T-helper 2 cell treated with Interferon-gamma antibody and Interleukin-4, amounts not matched to agents 100 ng/mL and 5 ng/mL, for 36 hours (primary cell): ENCODE data around the gene GULP1. TPM values are rescaled to one million over a fixed set of nuclear protein-coding genes. Genes with fewer than 3 reads are reported as not detected.

Experiments used
- intact Hi-C: fragments of 100-400 bp; cut with micrococcal nuclease; formaldehyde crosslinking; loops from one replicate; pipeline ENCODE4 v1.15.1; 2023
- total RNA-seq: library from RNA; stranded (reverse); gene quantifications from 2 replicates; pipeline ENCODE4 v1.2.3, GENCODE V29; 2022

GULP1 gene
- total RNA-seq, 1 donor from 2014 or later, result not detected

DNA sequence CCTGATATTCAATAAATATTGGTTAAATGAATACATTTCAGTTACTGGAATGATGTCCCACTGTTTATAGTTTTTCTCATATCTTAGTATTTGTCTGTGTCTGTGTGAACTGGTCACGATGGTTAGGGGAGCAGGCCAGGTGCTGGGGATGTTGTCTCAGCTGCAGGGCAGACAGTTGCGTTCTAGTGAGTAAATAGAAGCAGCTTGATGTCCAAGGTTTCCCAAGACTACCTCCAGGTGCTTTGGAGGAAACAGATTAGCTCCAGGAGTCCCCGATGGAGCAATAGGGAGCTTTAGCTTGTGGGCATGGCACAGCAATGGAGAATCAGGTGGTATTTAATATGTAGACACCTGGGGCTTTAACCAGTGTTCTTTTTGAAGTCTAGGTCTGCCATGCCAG, 75.5 kb downstream of the GULP1 start:
- intact Hi-C loops, result no loop called here

DNA sequence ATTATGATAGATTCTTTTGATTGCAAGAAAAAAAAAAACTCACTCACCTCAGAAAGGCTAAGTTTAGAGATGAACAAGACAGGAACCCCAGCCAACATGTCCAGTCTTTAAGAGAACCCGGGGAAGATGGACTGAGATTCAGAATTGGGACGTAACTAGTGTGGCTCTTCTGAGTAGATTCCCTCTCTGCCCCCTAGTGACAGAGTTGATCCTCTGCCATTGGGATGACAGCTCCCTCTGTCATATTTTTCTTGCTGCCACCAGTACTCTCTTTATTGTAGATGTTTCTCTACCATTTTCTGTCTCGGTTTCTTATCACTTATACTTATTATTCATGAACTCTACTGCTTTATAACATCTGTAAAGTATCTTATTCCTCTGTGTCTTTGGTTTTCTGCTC, 77.7 kb downstream of the GULP1 start:
- intact Hi-C loops, result no loop called here

DNA sequence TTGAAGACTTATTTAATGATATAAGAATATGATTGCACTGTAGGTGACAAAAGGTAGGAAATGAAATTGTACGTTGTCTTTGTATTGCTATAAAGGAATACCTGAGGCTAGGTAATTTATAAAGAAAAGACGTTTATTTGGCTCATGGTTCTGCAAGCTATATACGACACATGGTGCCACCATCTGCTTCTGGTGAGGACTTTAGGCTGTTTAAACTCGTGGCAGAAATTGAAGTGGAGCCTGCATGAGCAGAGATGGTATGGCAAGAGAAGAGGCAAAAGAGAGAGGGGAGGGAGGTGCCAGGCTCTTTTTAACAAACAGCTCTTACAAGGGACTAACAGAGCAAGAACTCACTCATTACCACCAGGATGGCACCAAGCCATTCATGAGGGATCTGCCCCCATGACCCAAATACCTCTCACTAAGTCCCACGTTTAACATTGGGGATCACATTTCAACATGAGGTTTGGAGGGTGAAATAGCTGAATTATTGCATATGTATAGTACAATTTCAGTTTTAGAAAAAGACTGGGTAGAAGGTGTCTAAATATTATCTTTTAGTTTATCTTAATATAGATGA, 86.8 kb downstream of the GULP1 start:
- intact Hi-C loops, result no loop called here

DNA sequence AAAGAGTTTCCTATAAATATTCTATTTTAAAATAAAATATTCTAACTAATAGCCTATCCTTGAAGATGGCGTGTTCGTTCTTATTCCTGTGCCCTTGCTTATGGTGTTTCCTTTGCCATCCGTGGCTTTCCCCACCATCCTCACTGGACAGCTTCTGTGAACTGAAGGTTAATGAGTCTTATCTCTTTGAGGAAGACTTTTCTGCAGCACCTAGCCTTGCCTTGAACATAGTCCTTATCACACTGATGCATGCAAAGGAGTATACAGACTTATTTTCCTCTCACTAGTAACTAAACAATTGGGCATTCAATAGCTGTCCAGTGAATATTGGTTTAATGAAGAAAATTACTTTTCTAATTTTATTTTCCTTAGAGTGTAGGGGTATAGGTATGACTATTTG, 88.1 kb downstream of the GULP1 start:
- intact Hi-C loops, result no loop called here

DNA sequence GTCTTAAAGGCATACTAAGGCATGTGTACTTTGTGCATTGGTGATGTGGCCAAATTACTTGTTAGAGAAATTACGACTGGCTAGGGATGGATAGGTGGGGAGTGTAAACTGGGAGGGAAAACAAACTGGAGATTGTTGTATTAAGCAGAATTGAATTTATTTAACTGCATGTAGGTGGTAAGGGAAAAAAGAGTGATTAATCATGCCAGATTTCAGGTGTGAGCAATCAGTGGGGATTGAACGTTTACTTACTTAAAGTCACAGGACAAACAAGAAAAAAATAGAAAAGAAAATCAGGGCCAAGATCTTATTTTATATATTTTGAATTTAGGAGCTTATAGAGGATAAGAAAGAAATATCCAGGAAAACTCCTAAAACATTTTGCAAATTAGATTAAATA, 88.6 kb downstream of the GULP1 start:
- intact Hi-C loops, result no loop called here

DNA sequence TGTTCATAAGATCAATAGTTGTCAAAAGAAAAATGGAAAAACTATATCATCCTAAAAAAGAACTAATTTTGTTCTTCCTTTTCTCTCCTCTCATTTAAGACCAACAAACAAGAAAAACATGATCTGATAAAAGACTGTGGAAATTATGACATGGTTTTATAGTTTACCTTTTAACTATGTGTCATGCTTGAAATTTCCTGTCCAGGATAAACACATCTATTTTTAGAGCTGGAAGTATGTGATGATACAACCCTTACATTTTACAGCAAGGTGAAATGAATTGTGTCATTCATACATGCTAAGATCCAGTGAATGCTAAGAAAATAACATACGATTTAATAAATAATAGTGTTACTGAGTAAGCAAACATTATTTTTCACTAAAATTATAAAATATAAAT, 89.9 kb downstream of the GULP1 start:
- intact Hi-C loops, result no loop called here

DNA sequence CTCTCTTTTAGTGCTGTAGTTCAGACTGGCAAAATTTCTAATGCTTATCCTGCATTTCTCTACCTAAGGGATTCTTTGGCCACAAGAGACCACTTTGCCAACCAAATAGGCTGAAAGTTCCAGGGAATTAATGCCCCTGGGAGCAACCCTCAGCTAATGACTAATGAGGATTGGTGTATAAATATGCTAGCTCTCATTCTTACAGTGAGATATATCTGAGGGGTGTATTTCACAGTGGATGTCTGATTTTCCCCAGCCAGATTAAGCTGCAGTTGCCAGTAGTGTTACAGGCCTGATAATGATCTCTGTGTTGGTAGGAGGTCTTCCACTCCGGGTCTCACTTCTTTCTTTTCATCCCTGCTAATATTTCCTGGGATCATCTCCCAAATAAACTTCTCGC, 90.4 kb downstream of the GULP1 start:
- intact Hi-C loops, result no loop called here

DNA sequence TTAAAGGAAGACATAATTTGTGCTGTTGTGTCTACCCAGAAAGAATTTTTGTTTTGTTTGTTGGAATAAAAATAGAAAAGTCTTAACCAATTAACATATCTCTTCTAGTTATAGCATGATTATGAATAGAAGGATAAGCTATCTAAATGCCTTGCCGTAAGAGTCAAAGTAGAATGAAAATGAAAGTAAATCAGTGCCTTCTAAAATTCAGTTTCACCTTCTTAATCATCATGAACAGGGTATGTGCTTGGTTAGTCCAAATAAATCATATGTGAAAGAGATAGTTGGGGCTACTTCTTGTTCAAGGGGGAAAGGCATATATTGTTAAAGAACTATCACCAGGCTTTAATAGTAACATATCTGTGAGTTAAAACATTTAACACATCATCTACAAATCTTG, 91.5 kb downstream of the GULP1 start:
- intact Hi-C loops, result no loop called here

DNA sequence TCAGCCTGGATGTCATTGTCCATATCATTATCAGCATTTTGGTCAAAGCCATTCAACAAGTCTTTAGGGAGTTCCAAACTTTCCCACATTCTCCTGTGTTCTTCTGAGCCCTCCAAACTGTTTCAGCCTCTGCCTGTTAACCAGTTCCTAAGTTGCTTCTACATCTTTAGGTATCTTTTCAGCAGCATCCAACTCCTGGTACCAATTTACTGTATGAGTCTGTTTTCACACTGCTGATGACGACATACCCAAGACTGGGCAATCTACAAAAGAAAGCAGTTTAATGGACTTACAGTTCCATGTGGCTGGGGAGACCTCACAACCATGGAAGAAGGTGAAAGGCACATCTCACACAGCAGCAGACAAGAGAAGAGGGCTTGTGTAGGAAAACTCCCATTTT, 94.2 kb downstream of the GULP1 start:
- intact Hi-C loops, result no loop called here

DNA sequence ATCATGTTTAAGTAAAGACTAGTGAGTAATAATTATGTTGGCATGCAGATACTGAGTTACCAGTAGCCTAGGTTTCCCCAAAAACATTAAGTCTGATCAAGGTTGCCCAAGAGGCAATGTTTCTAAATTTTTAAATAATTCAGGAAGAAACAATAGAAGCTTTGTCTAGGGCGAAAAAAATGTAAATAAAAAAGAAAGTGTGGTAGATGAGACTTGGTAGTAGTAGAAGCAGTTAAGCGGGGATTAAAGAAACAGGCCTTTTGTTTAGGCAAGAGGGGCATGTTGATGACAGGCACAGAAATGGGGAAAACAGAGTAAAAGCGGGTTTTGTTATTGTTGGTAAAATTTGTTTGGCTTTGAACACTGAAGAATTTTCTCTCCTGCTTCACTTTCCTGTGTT, 97.2 kb downstream of the GULP1 start:
- intact Hi-C loops, result no loop called here

DNA sequence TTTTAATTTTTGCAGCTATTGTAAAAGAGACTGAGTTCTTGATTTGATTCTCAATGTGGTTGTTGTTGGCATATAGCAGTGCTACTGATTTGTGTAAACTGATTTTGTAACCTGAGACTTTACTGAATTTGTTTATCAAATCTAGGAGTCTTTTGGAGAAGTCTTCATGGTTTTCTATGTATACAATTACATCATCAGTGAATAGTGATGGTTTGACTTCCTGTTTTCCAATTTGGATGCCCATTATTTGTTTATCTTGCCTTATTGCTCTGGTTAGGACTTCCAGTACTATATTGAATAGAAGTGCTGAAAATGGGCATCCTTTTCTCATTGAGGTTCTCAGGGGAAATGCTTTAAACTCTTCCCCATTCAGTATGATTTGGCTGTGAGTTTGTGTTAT, 99.7 kb downstream of the GULP1 start:
- intact Hi-C loops, result no loop called here

DNA sequence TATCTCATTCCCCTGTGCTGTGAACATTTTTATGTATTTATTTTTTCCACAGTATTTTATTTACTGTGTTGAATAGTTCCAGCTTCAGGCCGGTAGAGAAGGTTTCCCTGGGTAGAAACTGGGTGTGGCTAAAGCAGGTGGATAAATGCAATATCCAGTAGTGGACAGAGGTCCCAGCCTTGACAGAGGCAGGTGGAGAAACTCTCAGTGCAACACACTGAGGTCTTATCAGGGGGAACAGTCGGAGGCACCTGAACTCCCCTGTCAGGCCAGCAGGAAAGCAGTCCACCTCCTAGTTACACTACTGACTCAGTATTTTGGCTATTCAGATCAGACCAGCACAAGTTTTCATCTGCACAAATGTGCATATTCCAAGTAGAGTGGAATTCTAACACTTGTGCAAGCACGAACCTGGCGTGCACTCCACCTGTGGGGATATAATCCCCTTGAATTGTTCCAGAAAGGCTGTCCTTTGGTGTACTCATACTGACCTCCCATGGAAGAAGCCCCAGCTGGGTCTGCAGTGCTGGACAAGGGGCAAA, 103.3 kb downstream of the GULP1 start:
- intact Hi-C loops, result no loop called here

DNA sequence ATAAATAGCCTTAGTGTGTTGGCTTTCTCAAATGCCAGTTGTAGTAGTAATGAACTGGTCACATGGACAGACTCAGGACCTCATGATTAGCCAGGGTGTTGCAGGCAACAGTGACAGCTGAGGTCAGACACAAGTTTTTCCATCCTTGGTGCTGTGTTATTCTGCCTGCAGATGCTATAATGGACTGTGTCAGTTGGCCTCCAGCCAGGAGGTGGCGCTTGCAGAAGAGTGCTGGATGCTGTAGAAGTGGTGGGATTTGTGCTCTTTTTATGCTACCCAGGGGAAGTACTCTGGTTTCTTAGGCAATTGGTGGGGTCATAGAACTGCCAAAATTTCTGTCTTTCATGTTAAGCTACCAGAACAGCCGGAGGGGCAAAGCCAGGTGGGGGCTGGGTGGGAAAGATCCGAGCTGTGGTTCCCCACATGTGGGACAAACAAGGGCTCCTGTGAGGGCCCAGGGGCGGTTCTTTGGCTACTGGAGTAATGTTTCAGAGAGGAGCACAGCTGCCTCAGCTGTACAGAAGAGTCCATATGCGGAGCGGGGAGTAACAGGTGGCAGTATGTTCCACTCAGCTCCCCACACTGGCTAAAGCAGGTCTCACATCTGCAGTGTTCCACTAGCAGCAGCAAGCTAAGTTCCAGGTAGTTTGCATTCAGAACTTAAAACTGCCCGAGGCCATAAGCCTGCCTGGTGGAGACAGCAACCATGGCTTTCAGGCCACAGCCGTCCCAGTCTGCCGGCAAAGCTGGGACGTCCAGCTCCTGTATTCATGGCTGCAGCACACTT, 104.4 kb downstream of the GULP1 start:
- intact Hi-C loops, result no loop called here

DNA sequence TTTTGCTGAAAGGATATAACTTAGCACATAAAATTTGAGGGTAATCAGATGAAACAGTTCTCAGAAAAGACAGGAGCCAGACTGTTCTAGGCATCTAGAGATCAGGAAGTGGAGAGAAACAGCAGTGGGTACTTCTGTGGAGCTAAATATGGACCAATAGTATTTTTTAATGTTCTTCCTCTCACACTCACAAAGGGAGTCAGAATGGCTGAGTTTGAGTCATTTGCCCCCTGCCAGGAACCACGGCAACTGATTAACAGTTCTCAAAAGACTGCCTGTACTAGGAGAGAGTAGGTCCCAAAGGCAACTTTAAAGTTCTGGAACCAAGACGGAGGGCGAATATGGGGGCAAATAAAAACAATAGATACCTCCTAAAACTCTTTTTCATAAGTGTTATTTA, 107.5 kb downstream of the GULP1 start:
- intact Hi-C loops, result no loop called here

DNA sequence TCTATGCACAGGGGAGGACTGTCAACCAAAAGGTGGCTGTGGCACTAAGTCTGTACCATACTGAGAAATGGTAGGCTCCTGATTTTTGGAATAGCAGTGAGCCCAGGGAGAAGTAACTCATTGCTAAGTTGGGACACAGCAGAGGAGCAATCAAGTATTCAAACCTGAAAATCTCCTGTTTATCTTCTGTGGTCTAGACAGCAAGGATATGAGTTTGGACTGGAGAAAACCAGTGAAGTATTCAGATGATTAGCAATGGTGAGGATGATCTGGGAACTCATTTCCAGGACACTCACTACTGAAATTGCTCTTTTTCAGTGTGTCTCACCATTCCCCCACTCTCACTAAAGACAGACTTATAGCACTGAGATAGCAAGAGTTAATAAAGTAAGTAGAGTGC, 112.0 kb downstream of the GULP1 start:
- intact Hi-C loops, result no loop called here

DNA sequence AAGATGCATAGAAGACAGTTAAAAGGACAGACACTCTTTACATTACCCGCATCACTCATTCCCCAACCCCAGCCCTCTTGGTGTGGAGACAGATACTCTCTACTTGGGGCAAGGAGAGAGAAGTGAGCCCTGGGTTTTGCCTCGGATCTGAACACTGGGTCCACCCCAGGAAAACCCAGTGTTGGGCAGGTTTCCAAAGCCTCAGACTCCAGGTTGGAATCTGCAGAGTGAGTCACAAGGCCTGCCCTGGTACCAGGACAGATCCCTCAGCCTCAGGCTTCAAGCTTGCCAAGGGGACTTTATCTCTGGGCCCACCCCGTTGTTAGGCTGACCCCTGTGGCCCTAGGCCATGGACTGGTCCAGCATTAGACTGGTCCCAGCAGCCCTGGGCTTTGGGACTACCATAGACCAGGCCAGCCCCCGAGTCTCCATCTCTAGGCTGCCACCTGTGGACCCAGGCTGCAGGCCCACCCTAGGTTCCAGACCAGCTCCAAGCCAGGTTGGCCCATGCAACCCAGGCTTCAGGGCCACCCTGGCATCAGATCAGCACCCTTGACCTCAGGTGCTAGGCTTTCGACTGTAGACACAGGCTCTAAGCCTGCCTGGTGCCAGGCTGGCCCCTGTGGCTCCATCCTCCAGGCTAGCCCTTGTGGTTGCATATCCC, 112.8 kb downstream of the GULP1 start:
- intact Hi-C loops, result no loop called here

DNA sequence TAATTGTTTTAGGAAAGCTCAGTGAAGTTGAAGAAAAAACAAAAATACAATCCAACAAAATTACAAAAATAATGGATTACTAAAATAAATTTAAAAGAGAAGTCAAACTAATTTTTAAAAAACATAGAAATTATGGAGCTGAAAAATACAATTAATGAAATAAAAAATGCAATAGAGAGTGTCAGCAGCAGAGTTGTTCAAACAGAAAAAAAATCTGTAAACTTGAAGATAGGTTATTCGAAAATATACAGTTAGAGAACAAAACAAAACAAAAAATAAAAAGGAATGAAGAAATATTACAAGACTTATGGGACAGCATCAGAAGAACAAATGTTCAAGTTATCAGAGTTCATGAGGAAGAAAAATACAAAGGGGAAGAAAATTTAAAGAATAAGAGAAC, 114.7 kb downstream of the GULP1 start:
- intact Hi-C loops, result no loop called here

DNA sequence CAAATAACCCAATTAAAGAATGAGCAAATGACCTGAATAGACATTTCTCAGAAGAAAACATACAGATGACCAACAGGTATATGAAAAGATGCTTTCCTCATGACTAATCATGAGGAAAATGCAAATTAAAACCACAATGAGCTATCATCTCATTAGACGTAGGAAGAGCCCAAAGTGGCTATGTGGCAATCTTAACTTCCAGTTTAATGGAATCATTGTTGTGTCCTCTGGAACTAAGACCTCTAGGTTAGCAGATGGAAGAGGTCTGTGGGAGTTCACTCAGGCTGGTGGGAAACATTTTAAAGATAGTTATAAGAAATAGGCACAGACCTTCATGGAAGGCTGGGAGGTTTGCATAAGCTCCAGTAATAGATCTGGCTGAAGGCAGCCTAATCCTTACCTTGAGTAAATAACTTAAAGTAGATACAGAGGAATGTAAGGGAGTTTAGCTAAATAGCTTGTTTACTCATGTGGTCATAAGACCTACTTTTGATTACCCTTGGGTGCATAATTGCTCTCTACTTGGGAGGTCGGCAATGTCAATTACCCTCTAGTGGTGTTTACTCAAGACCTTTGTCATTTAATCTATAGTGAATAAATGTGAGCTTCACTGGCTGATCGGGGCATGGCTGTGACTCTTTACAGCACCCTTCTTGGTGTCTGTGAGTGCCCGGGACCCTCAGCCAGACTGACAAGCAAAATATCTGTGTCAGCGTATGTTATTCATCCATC, 119.0 kb downstream of the GULP1 start:
- intact Hi-C loops, result no loop called here

DNA sequence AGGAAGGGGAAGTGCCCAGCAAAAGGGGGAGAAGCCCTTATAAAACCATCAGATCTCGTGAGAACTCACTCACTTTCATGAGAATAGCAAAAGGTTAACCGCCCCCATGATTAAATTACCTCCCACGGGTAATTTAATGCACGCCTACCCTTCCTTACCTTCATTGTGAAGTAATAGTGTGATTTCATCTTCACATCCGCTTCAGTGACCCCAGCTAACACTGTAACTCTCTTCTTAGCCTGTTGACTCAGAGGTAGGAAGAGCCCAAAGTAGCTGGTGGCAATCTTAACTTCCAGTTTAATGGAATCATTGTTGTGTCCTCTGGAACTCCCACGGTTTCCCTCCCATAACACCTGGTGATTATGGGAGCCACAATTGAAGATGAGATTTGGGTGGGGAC, 120.5 kb downstream of the GULP1 start:
- intact Hi-C loops, result no loop called here

DNA sequence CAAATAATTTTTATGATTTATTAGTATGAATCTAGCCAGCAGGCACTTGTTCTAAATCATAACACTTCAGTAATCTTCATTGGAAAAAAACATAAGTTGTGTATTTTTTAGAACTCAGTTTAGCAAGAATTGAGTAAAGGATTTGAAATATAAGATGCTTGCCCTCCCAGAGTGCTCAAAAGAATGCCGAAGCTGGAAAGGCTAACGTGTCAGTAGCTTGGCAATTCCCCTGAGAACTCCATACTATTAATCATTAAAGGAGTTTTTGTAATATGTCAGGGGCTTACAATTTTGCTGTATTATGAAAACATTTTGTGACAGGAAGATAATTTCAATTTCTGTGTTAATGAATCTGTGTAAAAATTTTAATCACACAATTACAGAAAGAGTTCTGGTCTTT, 122.7 kb downstream of the GULP1 start:
- intact Hi-C loops, result no loop called here

DNA sequence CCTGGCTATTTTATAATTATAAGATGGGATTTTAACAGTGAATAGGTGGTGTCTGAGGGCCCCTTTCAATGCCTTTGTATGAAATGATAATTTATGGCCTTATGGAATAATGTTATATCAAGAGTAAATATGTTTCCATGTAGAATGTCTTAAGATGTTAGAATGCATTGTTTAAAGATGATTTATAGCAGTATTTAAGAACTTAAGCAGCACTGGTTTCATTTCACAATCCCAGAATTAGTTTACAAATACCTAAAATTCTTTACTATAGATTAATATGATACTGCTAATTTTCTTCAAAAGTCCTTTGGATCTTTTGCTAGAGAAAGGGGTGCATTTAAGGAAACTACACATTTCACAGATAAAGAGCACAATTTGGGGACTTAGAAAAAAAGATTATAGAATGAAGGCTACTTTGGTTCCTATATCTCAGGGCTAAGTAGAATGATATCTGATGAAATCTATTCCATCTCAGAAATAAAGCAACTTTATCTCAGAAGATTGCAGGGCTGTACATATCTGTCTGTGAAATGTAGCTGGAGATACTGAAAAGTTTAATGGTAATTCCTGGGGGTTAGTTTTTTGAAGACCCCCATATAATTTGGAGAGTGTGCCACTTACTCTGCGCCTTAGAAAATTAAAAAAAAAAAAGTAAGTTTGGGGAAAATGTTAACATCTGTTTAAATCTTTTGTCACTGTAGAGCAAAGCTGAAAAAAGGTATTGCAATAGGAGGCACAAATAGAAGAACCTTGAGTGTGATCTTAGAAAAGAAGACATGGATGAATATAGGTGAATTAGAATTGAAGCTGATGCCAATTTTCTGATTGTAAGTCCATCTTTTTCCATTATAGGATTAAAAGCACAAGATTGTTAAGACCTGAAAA, 123.4 kb downstream of the GULP1 start:
- intact Hi-C loops, result no loop called here
